BLaER1 (cell line): Measurements from ENCODE around the gene TMEM134.
A peak's percentile ranks its signal among the peaks of the same experiment; 100 is the strongest.
"Not testable (repeated sequence)": the region's sequence is repeated elsewhere in the genome, so short reads cannot be mapped to it uniquely, and the experiment has no call there.

Experiments used
- H3K27ac ChIP-seq: shearing (Covaris generic); formaldehyde crosslinking; 2 replicates; pipeline ENCODE4 v1.8.1; 2022
- H3K27me3 ChIP-seq: shearing (Covaris generic); formaldehyde crosslinking; 2 replicates; pipeline ENCODE4 v1.8.1; 2022
- H3K36me3 ChIP-seq: shearing (Covaris generic); formaldehyde crosslinking; 2 replicates; pipeline ENCODE4 v1.8.1; 2022
- H3K4me1 ChIP-seq: shearing (Covaris generic); formaldehyde crosslinking; 2 replicates; pipeline ENCODE4 v1.8.1; 2022
- H3K4me2 ChIP-seq: shearing (Covaris generic); formaldehyde crosslinking; 2 replicates; pipeline ENCODE4 v1.8.1; 2022
- H3K4me3 ChIP-seq: shearing (Covaris generic); formaldehyde crosslinking; 2 replicates; pipeline ENCODE4 v1.8.1; 2022
- H3K9ac ChIP-seq: shearing (Covaris generic); formaldehyde crosslinking; 2 replicates; pipeline ENCODE4 v1.8.1; 2022
- H3K9me3 ChIP-seq: shearing (Covaris generic); formaldehyde crosslinking; 2 replicates; pipeline ENCODE4 v1.8.1; 2022
- H4K20me1 ChIP-seq: shearing (Covaris generic); formaldehyde crosslinking; 2 replicates; pipeline ENCODE4 v1.8.1; 2022
- Cebpa-rat ChIP-seq: shearing (Covaris generic); IDR thresholded peaks from 2 replicates; pipeline ENCODE4 v1.8.1; 2022

Gene TMEM134

DNA sequence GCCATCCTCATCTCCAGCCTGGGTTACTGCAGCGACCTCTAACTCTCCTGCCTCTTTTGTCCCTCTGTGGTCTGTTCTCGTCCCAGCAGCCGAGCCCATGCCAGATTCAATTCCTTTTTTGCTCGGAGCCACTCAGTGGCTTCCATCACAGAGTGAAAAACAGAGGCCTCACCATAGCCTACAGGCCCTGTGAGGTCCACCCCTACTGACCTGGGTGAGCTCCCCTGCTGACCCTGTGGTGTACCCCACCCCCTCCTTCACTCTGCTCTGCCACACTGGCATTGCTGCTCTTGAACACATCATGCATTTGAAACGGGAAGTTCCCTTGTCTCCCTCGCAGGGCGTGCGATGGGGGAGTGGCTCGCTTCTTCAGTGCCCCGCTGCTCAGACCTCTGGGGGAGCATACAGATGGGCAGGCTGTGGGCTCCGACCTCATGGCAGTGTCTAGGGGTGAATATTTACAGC lies 15.8 kb upstream of the TMEM134 start:
- no peaks in the 10 kb centered on the region for H3K9me3 ChIP-seq
- H3K4me1 ChIP-seq: peaks cover 45% of the 10 kb centered on the region
- no peaks in the 10 kb centered on the region for H3K27me3 ChIP-seq
- H3K4me2 ChIP-seq: peak overlapping the region; percentile 97
- peak overlapping the region; percentile 75 for H3K4me3 ChIP-seq
- H4K20me1 ChIP-seq: peaks cover 59% of the 10 kb centered on the region
- H3K36me3 ChIP-seq: peaks cover 35% of the 10 kb centered on the region
- peak overlapping the region; percentile 96 for H3K27ac ChIP-seq
- no peak for TF ChIP-seq Cebpa-rat
- H3K9ac ChIP-seq: peak overlapping the region; percentile 89

DNA sequence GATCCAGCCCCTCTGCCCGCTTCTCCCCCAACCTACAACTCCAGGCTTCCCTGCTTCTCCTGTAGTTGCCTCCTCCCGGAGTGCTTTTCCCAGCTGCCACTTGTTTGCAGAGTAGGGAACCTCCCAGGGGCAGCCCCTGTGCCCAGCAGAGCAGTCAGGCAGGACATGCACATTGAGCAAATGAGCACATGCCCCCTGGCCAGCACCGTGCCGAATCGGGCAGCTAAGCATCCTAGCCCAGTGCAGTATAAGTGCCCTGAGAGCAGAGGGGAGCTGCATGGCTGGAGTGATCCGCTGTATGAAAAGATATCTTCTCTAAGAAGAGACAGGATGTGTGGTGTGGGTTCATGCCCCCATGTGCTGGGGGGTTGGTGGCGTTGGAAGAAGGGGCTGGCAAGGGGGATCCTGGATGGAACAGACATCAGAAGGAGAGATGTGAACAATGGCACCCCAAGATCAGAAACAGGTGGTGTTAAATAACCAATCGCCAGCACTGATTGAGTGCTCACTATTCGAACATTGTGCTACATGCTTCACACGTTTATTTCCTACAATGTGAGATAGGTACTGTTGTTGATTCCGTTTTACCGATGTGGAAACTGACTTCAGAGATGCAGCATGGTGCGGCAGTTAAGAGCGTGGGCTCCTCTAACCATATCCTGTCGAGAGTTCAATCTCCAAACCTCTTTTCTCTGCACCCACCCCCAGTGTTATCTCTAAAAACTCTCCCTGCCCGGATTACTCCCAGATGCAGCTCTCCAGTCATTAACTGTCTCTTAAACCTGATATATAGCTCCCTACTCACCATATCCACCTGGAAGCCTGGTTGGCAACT lies 15.0 kb upstream of the TMEM134 start:
- Histone ChIP-seq H3K27ac (peak overlapping the region; percentile 96), H3K4me3 (peak overlapping the region; percentile 75)

DNA sequence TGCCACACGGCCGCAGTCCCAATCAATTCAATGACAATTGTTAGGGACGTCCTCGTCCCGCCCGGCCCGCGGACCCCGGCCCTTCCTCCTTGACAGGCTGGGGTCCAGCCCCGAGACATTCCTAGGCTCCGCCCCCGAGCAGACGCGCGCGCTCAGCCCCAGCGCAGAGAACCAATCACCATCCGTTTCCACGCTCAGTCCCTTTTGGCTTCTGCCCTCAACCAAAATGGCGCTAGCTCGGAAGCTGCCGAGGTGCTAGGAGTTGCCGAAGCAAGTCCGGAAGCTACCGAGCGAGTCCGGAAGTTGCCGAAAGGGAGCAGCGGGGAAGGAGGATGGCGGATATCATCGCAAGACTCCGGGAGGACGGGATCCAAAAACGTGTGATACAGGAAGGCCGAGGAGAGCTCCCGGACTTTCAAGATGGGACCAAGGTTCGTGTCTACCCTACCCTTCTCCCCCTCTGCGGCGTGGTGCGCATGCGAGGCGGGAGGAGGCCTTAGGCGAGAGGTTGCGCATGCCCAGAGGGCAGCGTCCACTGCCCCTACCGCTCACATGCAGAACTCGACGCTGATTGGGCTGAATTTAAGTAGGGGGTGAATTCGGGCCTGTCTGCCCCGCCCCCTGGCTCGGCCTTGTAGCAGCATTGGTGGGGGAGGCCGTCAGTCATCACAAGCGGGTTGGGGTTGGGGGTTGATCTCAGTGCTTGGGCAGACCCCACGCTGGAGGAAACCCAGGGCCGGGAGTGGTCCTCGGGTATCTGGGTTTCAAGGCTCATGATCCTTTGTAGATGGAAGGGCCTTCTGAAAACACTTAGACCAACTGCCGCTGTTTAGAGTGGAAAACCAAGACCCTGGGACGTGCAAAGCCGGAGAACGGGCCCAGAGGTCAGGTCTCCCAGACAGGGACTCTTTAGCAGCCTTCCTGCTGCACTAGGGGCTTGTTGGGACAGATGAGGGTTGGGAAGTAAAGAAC lies 14.1 kb upstream of the TMEM134 start, which contains the start of gene AIP:
AIP (plus strand) TSS at position 200 of the 972 bp plus-strand sequence; CDS start at position 333, 133 bp downstream.
- no peaks in the 10 kb centered on the region for H3K9me3 ChIP-seq
- TF ChIP-seq Cebpa-rat: no peak
- H3K9ac ChIP-seq: peak within 1 kb of the TSS; percentile 89
- peaks cover 45% of the 10 kb centered on the region for H3K4me1 ChIP-seq
- peaks cover 44% of the 10 kb centered on the region for H4K20me1 ChIP-seq
- peak within 1 kb of the TSS; percentile 75 for H3K4me3 ChIP-seq
- H3K27me3 ChIP-seq: no peaks in the 10 kb centered on the region
- H3K27ac ChIP-seq: peak within 1 kb of the TSS; percentile 96
- H3K36me3 ChIP-seq: peaks cover 18% of the 10 kb centered on the region
- peak within 1 kb of the TSS; percentile 97 for H3K4me2 ChIP-seq

More for the DNA sequence above, 15.0 kb upstream of the TMEM134 start:
- Histone ChIP-seq H4K20me1 (peaks cover 51% of the 10 kb centered on the region), H3K4me1 (peaks cover 45% of the 10 kb centered on the region), H3K27me3 (no peaks in the 10 kb centered on the region), H3K9me3 (no peaks in the 10 kb centered on the region), H3K36me3 (peaks cover 27% of the 10 kb centered on the region), H3K9ac (peak overlapping the region; percentile 89), H3K4me2 (peak overlapping the region; percentile 97)
- TF ChIP-seq Cebpa-rat: no peak

DNA sequence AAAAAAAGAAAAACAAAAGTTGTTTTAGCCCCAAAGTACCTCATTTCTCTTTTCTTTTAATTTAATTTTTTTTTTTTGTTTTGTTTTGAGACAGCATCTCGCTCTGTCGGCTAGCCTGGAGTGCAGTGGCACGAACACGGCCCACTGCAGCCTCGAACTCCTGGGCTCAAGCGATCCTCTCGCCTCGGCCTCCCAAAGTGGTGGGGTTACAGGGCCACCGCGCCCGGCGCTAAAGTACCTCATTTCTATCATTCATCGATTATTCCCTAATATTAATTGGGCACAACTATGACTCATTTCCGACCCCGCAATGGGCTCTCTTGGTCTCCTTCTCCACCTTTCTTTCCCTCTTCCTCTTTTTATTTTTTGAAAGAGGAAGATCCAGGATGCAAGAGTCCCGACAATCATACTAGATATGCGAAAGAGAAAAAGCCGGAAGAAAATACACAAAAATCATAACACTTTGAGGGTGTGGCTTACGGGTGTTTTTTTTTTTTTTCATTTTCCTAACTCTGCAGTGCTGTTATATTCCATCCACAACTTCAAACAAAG lies 13.3 kb upstream of the TMEM134 start:
- H3K36me3 ChIP-seq: peaks cover 11% of the 10 kb centered on the region
- peaks cover 45% of the 10 kb centered on the region for H3K4me1 ChIP-seq
- H3K9ac ChIP-seq: peak overlapping the region; percentile 89
- peaks cover 36% of the 10 kb centered on the region for H4K20me1 ChIP-seq
- no peaks in the 10 kb centered on the region for H3K9me3 ChIP-seq
- no peak for TF ChIP-seq Cebpa-rat
- no peaks in the 10 kb centered on the region for H3K27me3 ChIP-seq
- H3K4me3 ChIP-seq: peak overlapping the region; percentile 75
- peak overlapping the region; percentile 97 for H3K4me2 ChIP-seq
- peak overlapping the region; percentile 96 for H3K27ac ChIP-seq

DNA sequence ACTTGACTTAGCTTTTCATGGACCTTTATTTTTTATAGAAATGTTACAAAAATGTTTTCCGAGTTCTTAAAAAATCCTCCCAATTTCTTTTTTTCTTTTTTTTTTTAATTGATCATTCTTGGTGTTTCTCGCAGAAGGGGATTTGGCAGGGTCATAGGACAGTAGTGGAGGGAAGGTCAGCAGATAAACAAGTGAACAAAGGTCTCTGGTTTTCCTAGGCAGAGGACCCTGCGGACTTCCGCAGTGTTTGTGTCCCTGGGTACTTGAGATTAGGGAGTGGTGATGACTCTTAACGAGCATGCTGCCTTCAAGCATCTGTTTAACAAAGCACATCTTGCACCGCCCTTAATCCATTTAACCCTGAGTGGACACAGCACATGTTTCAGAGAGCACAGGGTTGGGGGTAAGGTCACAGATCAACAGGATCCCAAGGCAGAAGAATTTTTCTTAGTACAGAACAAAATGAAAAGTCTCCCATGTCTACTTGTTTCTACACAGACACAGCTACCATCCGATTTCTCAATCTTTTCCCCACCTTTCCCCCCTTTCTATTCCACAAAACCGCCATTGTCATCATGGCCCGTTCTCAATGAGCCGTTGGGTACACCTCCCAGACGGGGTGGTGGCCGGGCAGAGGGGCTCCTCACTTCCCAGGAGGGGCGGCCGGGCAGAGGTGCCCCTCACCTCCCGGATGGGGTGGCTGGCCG lies 8.4 kb upstream of the TMEM134 start:
- H3K27ac ChIP-seq, H3K4me2 ChIP-seq, H3K4me3 ChIP-seq, H4K20me1 ChIP-seq, H3K36me3 ChIP-seq, H3K27me3 ChIP-seq, H3K9ac ChIP-seq, H3K9me3 ChIP-seq: not testable (repeated sequence)
- H3K4me1 ChIP-seq: peaks cover 18% of the 10 kb centered on the region

DNA sequence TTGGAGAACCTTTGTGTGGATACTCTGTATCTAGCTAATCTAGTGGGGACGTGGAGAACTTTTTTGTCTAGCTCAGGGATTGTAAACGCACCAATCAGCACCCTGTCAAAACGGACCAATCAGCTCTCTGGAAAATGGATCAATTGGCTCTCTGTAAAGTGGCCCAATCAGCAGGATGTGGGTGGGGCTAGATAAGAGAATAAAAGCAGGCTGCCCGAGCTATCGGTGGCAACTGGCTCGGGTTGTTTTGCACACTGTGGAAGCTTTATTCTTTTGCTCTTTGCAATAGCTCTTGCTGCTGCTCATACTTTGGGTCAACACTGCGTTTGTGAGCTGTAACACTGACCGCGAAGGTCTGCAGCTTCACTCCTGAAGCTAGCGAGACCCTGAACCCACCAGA lies 7.6 kb upstream of the TMEM134 start:
- H4K20me1 ChIP-seq: not testable (repeated sequence)

DNA sequence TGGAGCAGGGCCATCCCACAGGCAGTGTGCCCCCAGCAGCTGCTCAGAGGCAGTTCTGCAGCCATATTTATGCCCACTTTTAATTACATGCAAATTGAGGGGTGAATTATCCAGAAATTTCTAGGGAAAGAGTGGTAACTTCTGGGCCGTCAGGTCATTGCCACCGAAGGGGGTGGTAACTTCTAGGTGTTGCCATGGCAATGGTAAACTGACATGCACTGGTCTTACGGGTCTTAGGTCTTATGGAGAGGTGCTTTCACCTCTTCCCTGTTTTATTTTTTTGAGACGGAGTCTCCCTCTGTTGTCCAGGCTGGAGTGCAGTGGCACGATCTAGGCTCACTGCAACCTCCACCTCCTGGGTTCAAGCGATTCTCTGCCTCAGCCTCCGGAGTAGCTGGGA lies 3.8 kb upstream of the TMEM134 start:
- Histone ChIP-seq H3K4me2 (no peak overlapping the region), H3K27me3 (no peaks in the 10 kb centered on the region), H3K4me1 (peaks cover 31% of the 10 kb centered on the region), H3K9ac (no peak overlapping the region), H3K4me3 (no peak overlapping the region), H3K27ac (no peak overlapping the region), H4K20me1 (no peaks in the 10 kb centered on the region), H3K36me3 (no peaks in the 10 kb centered on the region), H3K9me3 (peaks cover 9% of the 10 kb centered on the region)
- no peak for TF ChIP-seq Cebpa-rat

More for the DNA sequence above, 7.6 kb upstream of the TMEM134 start:
- not testable (repeated sequence) for H3K27me3 ChIP-seq, H3K4me3 ChIP-seq, H3K4me2 ChIP-seq, H3K9ac ChIP-seq, H3K27ac ChIP-seq, H3K9me3 ChIP-seq, H3K36me3 ChIP-seq
- peaks cover 12% of the 10 kb centered on the region for H3K4me1 ChIP-seq

DNA sequence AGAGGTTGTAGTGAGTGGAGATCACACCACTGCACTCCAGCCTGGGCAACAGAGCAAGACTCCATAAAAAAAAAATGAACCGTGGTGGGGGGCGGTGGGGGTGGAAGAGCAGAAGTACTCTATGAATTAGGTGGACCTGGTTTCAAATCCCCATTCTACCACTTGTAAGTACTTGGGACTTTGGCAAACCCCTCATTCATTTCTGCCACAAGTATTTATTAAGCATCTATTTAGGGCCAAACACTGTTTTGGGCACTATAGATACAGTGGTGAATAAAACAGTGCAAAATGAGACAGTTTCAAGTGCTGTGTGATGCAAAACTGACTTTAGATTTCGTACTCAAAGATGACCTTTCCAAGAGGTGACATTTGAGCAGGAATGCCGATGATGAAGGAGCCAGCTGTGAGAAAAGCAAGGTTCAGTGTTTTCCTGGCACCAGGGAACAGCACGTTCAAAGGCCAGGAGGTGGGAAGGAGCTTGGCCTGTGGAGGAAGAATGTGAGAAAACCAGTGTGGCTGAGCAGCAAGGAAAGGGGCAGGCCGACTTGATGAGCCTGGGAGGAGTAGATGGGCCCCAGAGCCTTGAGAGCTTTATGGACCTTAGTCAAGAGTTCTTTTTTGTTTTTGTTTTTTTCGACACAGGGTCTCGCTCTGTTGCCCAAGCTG lies 1.4 kb upstream of the TMEM134 start:
- H4K20me1 ChIP-seq: no peaks in the 10 kb centered on the region
- H3K27me3 ChIP-seq: no peaks in the 10 kb centered on the region
- no peaks in the 10 kb centered on the region for H3K9me3 ChIP-seq
- H3K4me2 ChIP-seq: no peak overlapping the region
- H3K36me3 ChIP-seq: no peaks in the 10 kb centered on the region
- 0 out of 2 replicates have a peak overlapping the region, but pooled peaks have one; percentile 24 for H3K9ac ChIP-seq
- no peak for TF ChIP-seq Cebpa-rat
- H3K4me3 ChIP-seq: no peak overlapping the region
- H3K4me1 ChIP-seq: peaks cover 55% of the 10 kb centered on the region
- H3K27ac ChIP-seq: no peak overlapping the region

DNA sequence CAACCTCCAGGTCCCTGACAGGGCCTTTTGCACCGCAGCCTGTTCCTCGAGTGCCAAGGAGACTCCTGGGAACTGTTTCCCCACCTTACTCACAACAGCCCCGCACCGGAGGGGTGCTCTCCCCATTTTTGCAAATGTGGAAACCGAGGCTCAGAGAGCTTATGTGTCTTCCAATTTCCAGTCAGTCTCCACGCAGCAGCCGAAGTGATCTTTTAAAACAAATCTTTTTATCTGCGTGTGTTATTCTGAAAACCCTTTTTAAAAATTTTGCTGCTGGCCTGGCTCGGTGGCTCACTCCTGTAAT lies 409 bp upstream of the TMEM134 start:
- peak overlapping the region; percentile 80 for H3K4me2 ChIP-seq
- H3K9ac ChIP-seq: peak overlapping the region; percentile 68
- H3K4me3 ChIP-seq: peak overlapping the region; percentile 91
- H3K27me3 ChIP-seq: no peaks in the 10 kb centered on the region
- no peaks in the 10 kb centered on the region for H3K36me3 ChIP-seq
- H3K27ac ChIP-seq: peak overlapping the region; percentile 69
- H3K9me3 ChIP-seq: no peaks in the 10 kb centered on the region
- H3K4me1 ChIP-seq: peaks cover 61% of the 10 kb centered on the region
- no peak for TF ChIP-seq Cebpa-rat
- no peaks in the 10 kb centered on the region for H4K20me1 ChIP-seq
